GM18511 (cell line): ENCODE data around the gene NPAS3.

Experiments used
- ATAC-seq: cut with Tn5 transposase; IDR thresholded peaks from one replicate; pipeline ENCODE4 v1.9.1; 2021; ENCODE audit warnings: mild to moderate bottlenecking, moderate library complexity; ENCODE audit not compliant: unreplicated experiment

The NPAS3 gene

GRCh38 chr14:33240466-33240865 is 301.8 kb downstream of the NPAS3 start:
- no peak for ATAC-seq

- ATAC-seq: no peak
Measured at GRCh38 chr14:33241331-33241730, 302.7 kb downstream of the NPAS3 start.

DNA sequence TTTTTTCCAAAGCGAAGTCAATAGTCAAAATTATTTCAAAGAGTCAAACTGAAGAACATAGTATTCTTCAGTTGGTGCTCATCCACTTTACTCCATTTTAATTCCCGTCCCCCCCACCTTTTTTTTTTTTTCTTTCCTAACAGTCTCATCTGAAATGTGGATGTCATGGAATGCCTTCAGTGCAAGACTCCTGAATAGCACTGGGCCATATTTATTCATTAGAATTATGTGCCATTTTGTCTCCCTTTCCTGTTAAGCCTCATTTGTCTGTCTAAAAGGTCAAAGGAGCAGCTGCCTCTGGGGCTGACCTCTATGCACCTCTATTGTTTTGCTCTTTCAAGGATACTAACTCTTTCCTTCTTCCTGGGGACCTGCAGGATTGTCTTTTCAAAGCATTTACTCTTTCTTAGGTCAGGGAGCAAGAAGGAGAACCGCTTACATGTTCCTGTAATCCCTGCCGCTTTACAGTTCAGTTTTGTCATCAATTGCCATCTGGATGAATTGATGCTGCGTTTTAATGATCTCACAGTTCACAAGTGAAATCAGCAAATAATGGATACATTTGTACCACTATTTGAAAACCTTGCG is 310.6 kb downstream of the NPAS3 start:
- ATAC-seq: no peak

DNA sequence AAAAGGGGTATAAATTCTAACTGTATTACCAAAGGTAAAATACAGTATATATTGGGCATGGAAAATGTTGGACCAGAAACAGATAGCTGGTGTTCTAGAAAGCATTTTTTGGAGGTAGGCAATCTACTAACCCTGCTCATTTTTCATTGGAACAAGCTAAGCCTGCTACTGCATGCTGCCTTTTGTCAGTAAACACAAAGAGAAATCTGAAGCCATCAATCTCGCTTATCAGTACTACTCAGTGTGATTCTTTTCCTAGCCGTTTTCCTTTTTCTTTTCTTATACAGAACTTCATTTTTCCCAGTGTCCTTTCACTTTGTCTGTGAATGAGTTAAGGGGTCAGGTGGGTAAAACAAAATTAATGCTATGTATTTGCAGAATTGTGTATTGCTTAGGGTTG is 312.3 kb downstream of the NPAS3 start:
- ATAC-seq: no peak

DNA sequence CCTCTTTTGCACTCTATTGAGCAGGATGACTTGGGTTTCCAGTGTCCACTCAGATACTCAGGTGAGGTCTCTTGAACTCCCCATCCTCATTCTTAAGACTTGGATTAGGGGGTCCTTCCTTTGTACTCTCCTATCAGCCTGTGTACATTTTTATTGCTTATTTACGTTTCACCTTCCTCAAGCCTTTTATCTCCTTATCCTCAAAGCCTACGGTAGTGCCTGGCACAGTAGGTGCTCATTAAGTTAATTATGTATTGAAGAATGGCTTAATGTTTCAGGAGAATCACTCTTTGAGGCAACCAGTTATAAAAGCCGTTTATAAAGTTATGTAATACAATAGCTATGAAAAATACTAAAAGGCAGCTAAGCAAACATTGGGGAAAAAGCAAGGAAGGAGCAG is 315.7 kb downstream of the NPAS3 start:
- no peak for ATAC-seq

- no peak for ATAC-seq
Measured at GRCh38 chr14:33254861-33255395, 316.2 kb downstream of the NPAS3 start.

GRCh38 chr14:33257796-33258195 is 319.1 kb downstream of the NPAS3 start:
- no peak for ATAC-seq

DNA sequence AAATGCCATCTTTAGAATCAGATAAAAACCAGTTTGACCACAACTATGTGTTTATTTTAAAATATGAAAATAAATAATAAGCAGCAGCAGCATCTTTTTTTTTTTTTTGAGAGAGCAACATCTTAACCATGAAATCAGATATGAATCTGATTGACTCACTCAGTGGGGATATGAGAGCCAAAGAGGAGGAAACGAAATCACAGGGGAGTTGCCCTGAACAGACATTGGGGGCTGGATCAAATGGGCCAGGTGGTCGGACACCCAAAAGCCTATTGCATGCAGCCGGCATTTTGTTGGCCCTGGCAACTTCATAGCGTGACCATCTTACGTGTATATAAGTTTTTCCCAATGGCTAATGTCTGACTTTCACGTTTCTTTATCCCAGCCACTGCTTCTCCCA is 321.1 kb downstream of the NPAS3 start:
- no peak for ATAC-seq

GRCh38 chr14:33271216-33271615 is 332.5 kb downstream of the NPAS3 start:
- ATAC-seq: no peak

DNA sequence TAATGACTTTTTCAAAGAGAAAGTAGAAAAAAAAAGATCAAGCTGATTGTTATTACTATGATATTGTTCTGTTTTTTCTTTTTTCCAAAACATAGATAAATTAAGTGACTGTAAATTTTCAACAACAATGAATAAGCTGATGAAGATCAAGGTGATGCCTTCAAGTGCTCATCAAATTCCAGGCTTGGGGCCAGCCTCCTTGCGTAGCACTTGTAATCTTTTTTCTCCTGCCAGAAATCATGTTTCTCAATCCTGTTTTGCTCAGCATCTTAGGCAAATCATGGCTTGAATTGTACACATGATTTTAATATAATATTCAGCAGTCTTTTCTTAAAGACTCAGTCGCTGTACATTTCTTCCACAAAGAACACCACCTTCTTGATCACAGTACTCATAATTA is 333.2 kb downstream of the NPAS3 start:
- ATAC-seq: no peak

GRCh38 chr14:33273978-33274377 is 335.3 kb downstream of the NPAS3 start:
- no peak for ATAC-seq

- no peak for ATAC-seq
Measured at GRCh38 chr14:33275879-33276278, 337.2 kb downstream of the NPAS3 start.

- ATAC-seq: no peak
Measured at GRCh38 chr14:33279865-33280264, 341.2 kb downstream of the NPAS3 start.

- ATAC-seq: no peak
Measured at GRCh38 chr14:33280646-33281045, 342.0 kb downstream of the NPAS3 start.

DNA sequence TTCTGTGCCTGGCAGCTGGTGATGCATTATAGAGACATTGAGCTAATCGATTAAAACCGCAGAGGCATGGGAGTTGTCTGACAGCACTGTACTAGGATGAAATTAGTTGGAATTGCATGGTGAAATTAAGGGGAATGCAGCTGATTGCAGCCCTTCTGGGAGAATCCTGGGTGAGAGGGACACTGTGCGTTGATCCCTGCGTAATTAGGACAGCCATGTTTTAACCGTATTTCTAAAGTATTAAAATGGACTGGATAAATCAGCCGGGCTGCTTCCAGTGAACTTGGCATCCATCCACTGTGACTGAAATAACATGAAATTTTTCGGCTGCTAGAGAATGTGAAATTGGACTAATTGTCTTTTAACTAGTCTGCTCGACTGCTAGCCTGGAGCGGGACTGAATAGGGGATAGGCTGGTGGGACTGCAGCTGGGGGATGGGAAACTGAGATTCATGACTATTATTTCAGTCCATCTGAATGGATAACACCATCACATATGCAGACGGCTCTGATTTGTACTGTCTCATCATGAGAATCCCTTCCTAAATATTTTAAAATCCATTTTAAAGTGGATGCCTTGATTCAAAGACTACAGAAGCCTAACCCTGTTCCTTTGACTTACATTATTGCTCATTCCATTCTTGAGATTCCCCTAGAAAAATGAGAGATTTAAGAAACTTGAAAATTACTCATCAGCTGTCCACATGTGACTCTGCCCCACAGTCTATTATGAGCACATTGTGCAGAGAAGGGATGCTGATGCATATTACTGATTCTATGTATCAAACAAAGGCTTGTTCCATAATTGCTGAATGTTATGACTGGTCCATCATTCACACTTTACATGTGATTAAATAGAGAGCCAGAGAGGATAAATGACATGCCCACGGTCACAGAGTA is 343.9 kb downstream of the NPAS3 start:
- ATAC-seq: no peak

GRCh38 chr14:33285902-33286700 is 347.4 kb downstream of the NPAS3 start:
- ATAC-seq: no peak

DNA sequence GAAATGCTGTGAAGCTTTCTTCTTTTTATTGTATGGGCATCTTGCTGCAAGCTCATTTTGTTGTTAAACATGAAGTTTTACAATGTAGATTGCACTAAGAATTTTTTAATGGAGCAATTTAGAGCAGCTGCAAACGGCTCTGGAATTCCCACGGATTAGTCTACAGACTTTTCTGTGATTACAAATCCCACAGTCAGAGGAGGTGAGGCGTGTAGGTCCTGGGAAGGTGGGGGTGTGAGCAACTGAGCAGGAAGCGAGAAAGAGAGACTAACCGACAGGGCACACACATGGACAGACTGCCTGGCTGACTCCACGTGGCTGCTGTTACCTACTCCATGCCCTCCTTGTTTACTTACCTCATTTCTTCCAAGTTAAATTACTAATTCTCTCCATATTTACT is 348.5 kb downstream of the NPAS3 start:
- ATAC-seq: no peak

DNA sequence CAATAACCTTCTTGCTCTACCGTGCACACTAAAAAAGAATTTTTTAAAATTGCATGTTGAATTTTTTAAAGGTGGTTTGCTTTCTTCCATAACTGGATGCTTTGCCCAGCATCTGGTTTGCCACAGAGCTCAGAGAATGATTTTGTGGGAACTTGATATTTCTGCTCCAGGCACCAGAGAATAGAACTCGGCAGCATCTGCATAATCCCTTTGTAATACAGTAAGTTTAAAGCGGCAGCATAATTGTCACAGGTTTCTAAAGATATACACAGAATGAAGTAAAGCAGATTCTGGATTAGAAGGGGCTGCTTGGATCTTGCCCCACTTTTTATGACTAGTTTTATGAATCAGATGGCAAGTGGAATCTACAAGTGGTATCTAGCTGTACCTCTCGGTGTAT is 352.0 kb downstream of the NPAS3 start:
- no peak for ATAC-seq

- ATAC-seq: no peak
Measured at GRCh38 chr14:33291529-33292104, 352.9 kb downstream of the NPAS3 start.

DNA sequence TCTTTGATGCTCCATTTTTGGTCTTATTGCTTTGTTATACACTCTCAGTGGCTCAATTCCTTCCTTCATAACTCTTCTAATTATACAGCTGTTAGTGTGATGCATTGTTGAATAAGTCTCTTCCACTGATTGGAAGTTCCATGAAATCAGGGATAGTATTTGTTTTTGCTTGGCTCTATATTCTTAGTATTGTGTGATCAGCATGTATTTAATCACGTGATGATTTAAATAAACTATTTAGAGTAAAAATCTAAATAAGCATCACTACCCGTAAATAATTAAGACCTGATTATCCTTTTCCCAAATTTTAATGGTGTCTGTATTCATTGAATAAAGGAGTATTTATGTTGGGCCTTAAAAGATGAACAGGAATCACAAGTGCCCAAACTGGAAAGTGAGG is 355.7 kb downstream of the NPAS3 start:
- no peak for ATAC-seq

GRCh38 chr14:33297565-33297964 is 358.9 kb downstream of the NPAS3 start:
- ATAC-seq: no peak
